Caco-2 (cell line): ENCODE results near the gene SYS1. TPM values are rescaled to one million over a fixed set of nuclear protein-coding genes. Genes with fewer than 3 reads are reported as not detected.

Source experiments
- BruUV-seq: library from RNA; stranded (reverse); fragments of 400-500 nt; replicated peaks from 2 replicates; lab custom pipeline; 2021; lab: Mats Ljungman, UMichigan
- CTCF ChIA-PET: fragments of 300-600 bp; sonication (Branson Sonifier 250); formaldehyde crosslinking; loops from one replicate; lab custom pipeline; 2022; ENCODE audit warnings: antibody characterized with exemption; lab: Charles Lee
- POLR2A ChIA-PET: fragments of 300-600 bp; sonication (Branson Sonifier 250); formaldehyde crosslinking; loops from one replicate; lab custom pipeline; 2022; ENCODE audit warnings: antibody characterized with exemption; lab: Charles Lee
- DNase-seq, 2 experiments: peaks; one replicate each; pipeline versions ENCODE4 v3.0.0 to v3.0.0-alpha.2; 2020 to 2022
- H3K27me3 ChIP-seq: replicated peaks from 2 replicates; pipeline ENCODE4 v1.6.0; 2011; ENCODE audit warnings: low read length; ENCODE audit not compliant: control insufficient read depth, insufficient read depth
- H3K36me3 ChIP-seq: 2 replicates; pipeline ENCODE4 v1.5.1; 2011; ENCODE audit warnings: low read length; ENCODE audit not compliant: control insufficient read depth, insufficient read depth
- H3K4me1 ChIP-seq: fragments of 250-450 bp; sonication (Bioruptor Pico); 2 replicates; pipeline ENCODE4 v1.5.1; 2020; ENCODE audit warnings: mild to moderate bottlenecking
- H3K4me3 ChIP-seq: 2 replicates; pipeline ENCODE4 v1.5.1; 2011; ENCODE audit warnings: low read depth, mild to moderate bottlenecking, control low read depth, low read length
- H3K9me3 ChIP-seq: fragments of 250-450 bp; sonication (Bioruptor Pico); 2 replicates; pipeline ENCODE4 v1.5.1; 2020; ENCODE audit warnings: mild to moderate bottlenecking, moderate library complexity
- H3K27ac Mint-ChIP-seq: one replicate; pipeline ENCODE4 v1.8.0; 2022; ENCODE audit warnings: mixed read lengths; ENCODE audit not compliant: unreplicated experiment
- H3K27me3 Mint-ChIP-seq: one replicate; pipeline ENCODE4 v1.8.0; 2022; ENCODE audit warnings: mixed read lengths; ENCODE audit not compliant: insufficient read depth, unreplicated experiment
- H3K36me3 Mint-ChIP-seq: one replicate; pipeline ENCODE4 v1.8.0; 2022; ENCODE audit warnings: mild to moderate bottlenecking, mixed read lengths; ENCODE audit not compliant: insufficient read depth, unreplicated experiment
- H3K4me1 Mint-ChIP-seq: one replicate; pipeline ENCODE4 v1.8.0; 2022; ENCODE audit warnings: low read depth, mixed read lengths; ENCODE audit not compliant: unreplicated experiment
- H3K4me3 Mint-ChIP-seq: one replicate; pipeline ENCODE4 v1.8.0; 2022; ENCODE audit warnings: mild to moderate bottlenecking, moderate library complexity, mixed read lengths; ENCODE audit not compliant: unreplicated experiment
- H3K9me3 Mint-ChIP-seq: one replicate; pipeline ENCODE4 v1.8.0; 2022; ENCODE audit warnings: mixed read lengths; ENCODE audit not compliant: unreplicated experiment
- intact Hi-C: fragments of 100-400 bp; cut with micrococcal nuclease; formaldehyde crosslinking; loops from one replicate; pipeline ENCODE4 v1.10.0; 2022; ENCODE audit not compliant: unreplicated experiment
- total RNA-seq: library from RNA; stranded (reverse); gene quantifications from 2 replicates; pipeline ENCODE4 v1.2.3, GENCODE V29; 2022
- TF ChIP-seq, protein P1 (sequence below), 2 experiments: fragments of 200-600 bp in 1 of 2; IDR thresholded peaks; 1 replicate in 1 of 2; 2 replicates in 1 of 2; pipeline versions ENCODE4 v1.5.1 to v1.8.0; 2011 to 2022; ENCODE audit warnings: antibody characterized with exemption in 1 of 2, control low read depth in 1 of 2, inconsistent platforms in 1 of 2, low read depth in 1 of 2, low read length in 1 of 2, mild to moderate bottlenecking in 1 of 2, moderate library complexity in 1 of 2; ENCODE audit not compliant: insufficient read depth in 1 of 2, severe bottlenecking in 1 of 2, unreplicated experiment in 1 of 2

SYS1 gene
- total RNA-seq, 1 experiment from 2014 or later, result 62.1 TPM

DNA sequence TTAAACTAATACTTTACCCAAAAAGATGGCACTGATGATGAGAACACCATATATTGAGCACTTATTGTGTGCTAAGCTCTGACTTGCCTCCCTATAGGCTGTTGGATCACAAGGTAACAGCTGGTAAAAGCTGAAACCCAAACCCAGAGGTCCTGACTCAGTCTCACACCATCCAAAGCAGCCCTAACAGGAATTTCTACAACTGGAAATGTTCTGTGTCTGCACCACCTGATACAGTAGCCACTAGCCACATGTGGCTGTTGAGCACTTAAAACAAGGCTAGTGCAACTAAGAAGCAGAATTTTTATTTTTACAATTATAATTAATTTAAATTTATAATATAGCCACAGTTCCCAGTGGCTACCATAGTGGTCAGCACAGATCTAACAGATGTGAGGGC lies 39.2 kb upstream of the SYS1 start:
- DNase-seq, result no peak
- CTCF ChIA-PET, result interaction anchor here (0.7 to 7.4 kb wide), 22 partner anchors 11 to 447 kb away, joined by 3 to 278 read pairs (median 11); partner anchors contain the start of genes PIGT, SYS1, WFDC10A and WFDC2
- Mint-ChIP-seq H3K4me3 (no peak overlapping the region), H3K9me3 (no peaks in the 10 kb centered on the region), H3K27ac (peak overlapping the region; percentile 3), H3K4me1 (no peaks in the 10 kb centered on the region), H3K27me3 (no peaks in the 10 kb centered on the region), H3K36me3 (peaks cover 53% of the 10 kb centered on the region)
- Histone ChIP-seq H3K9me3 (no peaks in the 10 kb centered on the region), H3K4me1 (peaks cover 8% of the 10 kb centered on the region; the same call in 1 of the 2 replicates), H3K4me3 (no peak overlapping the region), H3K27me3 (no peaks in the 10 kb centered on the region), H3K36me3 (peaks cover 12% of the 10 kb centered on the region)
- POLR2A ChIA-PET, result interaction anchor here (0.5 to 1.5 kb wide), 7 partner anchors 20 to 115 kb away, joined by 3 to 21 read pairs (median 7); partner anchors contain the start of gene SYS1
- TF ChIP-seq, protein P1, sequence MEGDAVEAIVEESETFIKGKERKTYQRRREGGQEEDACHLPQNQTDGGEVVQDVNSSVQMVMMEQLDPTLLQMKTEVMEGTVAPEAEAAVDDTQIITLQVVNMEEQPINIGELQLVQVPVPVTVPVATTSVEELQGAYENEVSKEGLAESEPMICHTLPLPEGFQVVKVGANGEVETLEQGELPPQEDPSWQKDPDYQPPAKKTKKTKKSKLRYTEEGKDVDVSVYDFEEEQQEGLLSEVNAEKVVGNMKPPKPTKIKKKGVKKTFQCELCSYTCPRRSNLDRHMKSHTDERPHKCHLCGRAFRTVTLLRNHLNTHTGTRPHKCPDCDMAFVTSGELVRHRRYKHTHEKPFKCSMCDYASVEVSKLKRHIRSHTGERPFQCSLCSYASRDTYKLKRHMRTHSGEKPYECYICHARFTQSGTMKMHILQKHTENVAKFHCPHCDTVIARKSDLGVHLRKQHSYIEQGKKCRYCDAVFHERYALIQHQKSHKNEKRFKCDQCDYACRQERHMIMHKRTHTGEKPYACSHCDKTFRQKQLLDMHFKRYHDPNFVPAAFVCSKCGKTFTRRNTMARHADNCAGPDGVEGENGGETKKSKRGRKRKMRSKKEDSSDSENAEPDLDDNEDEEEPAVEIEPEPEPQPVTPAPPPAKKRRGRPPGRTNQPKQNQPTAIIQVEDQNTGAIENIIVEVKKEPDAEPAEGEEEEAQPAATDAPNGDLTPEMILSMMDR (IDR thresholded peaks at IDR 0.05; ENCODE audit: insufficient read depth in 1 of 2, low read depth in 1 of 2, low read length in 1 of 2, severe bottlenecking in 1 of 2, unreplicated experiment in 1 of 2), result no peak
- BruUV-seq, result no TSS peak
- intact Hi-C loops, result loop anchor here (1.0 kb wide), 6 partner anchors 20 to 448 kb away; partner anchors contain the start of genes PIGT and SYS1

DNA sequence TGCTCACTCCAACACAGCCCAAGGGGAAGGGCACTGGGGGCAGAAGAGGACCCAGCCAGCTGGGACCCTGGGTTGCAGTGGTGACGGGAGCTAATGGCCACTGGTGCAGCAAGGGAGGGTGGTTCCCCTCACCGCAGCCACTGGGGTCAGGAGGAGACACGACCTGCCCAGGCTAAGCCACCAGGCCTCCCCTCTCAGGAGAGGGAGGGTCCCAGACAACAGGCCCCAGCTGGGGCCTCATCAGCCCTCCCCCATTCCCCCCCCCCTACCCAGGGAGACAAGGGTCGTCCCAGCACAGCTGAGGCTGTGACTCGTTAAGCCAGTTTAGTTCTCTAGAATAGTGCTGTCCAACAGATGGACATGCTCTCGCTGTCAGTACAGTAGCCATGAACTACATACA lies 37.6 kb upstream of the SYS1 start:
- POLR2A ChIA-PET, result no interaction called here
- no peak overlapping the region for H3K4me3 ChIP-seq
- no peaks in the 10 kb centered on the region for H3K4me1 Mint-ChIP-seq
- no peaks in the 10 kb centered on the region for H3K27me3 ChIP-seq
- intact Hi-C loops, result no loop called here
- peak overlapping the region; percentile 16 for H3K27ac Mint-ChIP-seq
- no peaks in the 10 kb centered on the region for H3K9me3 ChIP-seq
- H3K36me3 Mint-ChIP-seq, result peaks cover 69% of the 10 kb centered on the region
- CTCF ChIA-PET, result interaction anchor here (0.6 to 2.5 kb wide), 7 partner anchors 25 to 446 kb away, joined by 3 to 11 read pairs (median 5); partner anchors contain the start of gene SYS1
- no TSS peak for BruUV-seq
- H3K4me3 Mint-ChIP-seq, result no peak overlapping the region
- DNase-seq, result no peak
- H3K27me3 Mint-ChIP-seq, result no peaks in the 10 kb centered on the region
- TF ChIP-seq, protein P1 (IDR thresholded peaks at IDR 0.05; ENCODE audit: insufficient read depth in 1 of 2, low read depth in 1 of 2, low read length in 1 of 2, severe bottlenecking in 1 of 2, unreplicated experiment in 1 of 2), result no peak
- no peaks in the 10 kb centered on the region for H3K9me3 Mint-ChIP-seq
- peaks cover 24% of the 10 kb centered on the region for H3K36me3 ChIP-seq
- H3K4me1 ChIP-seq, result peaks cover 8% of the 10 kb centered on the region; the same call in 1 of the 2 replicates

GRCh38 chr20:45328451-45328850 lies 34.5 kb upstream of the SYS1 start:
- intact Hi-C loops, result no loop called here
- no TSS peak for BruUV-seq
- H3K27me3 ChIP-seq, result no peaks in the 10 kb centered on the region
- Mint-ChIP-seq H3K27ac (no peak overlapping the region), H3K4me1 (peaks cover 12% of the 10 kb centered on the region), H3K4me3 (no peak overlapping the region), H3K27me3 (no peaks in the 10 kb centered on the region), H3K36me3 (peaks cover 100% of the 10 kb centered on the region), H3K9me3 (no peaks in the 10 kb centered on the region)
- peaks cover 32% of the 10 kb centered on the region for H3K36me3 ChIP-seq
- ChIA-PET POLR2A (no interaction called here), CTCF (interaction anchor here (1.5 kb wide), 1 partner anchor 108 kb away, joined by 3 read pairs; no protein-coding TSS in a partner anchor)
- TF ChIP-seq, protein P1 (IDR thresholded peaks at IDR 0.05; ENCODE audit: insufficient read depth in 1 of 2, low read depth in 1 of 2, low read length in 1 of 2, severe bottlenecking in 1 of 2, unreplicated experiment in 1 of 2), result no peak
- no peak overlapping the region for H3K4me3 ChIP-seq
- peaks cover 17% of the 10 kb centered on the region for H3K4me1 ChIP-seq
- DNase-seq, result no peak
- no peaks in the 10 kb centered on the region for H3K9me3 ChIP-seq
